Hematopoietic multipotent progenitor cell (in vitro differentiated cells): ENCODE results near the gene MED15. TPM values are rescaled to one million over a fixed set of nuclear protein-coding genes. Genes with fewer than 3 reads are reported as not detected.
"Not testable (repeated sequence)": the region's sequence is repeated elsewhere in the genome, so short reads cannot be mapped to it uniquely, and the experiment has no call there.

Experiments
- DNase-seq, 3 donors: peaks; one replicate each; pipeline ENCODE4 v3.0.0-alpha.2; 2011 to 2015; ENCODE audit warnings: low read depth in 2 of 3, low spot score in 2 of 3
- total RNA-seq: library from RNA; depleted of rRNA; stranded (reverse); fragments of >200 nt; gene quantifications from one replicate; pipeline ENCODE4 v1.2.3, GENCODE V29; 2012

The MED15 gene
- total RNA-seq, 1 donor, result 97.8 TPM

DNA sequence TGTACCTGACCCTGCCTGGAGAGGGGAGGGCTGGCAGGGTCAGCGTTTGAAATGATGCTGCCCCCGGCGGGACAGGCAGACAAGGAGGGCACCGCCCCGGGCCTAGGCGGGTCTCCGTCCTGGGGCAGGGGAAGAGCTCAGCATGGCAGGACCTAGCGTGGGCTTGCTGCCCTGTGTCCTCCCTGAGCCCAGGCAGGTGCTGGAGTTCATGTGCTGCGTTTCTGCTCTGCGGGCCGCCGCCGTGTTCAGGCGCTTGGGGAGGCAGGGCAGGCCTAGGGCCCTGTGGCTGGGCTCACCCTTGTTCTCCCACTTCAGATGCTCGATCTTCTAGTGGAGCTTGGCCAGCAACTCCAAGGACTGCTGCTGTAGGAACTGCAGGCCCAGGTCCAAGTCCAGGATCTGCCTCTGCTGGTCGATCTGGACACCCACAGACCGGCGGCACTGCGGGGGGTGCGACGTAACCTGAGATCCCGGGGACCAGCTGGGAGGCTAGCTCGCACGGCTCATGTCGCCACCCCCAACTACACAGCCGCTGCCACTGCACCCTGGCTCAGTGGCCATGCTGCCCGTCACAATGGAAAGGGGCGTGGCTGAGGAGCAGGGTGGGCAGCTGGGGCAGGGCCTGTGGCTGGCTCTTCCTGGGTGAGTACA is 84.4 kb downstream of the MED15 start:
- DNase-seq, result no peak

- not testable (repeated sequence) for DNase-seq
Measured at GRCh38 chr22:20594038-20594437, 86.6 kb downstream of the MED15 start.

GRCh38 chr22:20594486-20594885 is 87.1 kb downstream of the MED15 start:
- DNase-seq, result not testable (repeated sequence)

DNA sequence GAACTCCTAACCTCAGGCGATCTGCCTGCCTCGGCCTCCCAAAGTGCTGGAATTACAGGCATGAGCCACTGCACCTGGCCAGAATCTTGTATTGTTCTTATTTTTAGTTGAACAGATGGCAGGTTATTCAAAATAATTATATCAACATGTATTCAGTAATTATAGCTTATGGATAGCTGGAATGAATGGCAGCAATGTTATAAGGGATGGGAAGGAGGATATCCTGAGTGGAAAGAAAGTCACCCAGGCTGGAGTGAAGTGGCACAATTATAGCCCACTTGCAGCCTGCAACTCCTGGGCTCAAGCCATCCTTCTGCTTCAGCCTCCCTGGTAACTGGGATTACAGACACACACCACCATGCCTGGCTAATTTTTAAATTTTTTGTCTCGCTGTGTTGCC is 88.1 kb downstream of the MED15 start:
- DNase-seq, result no peak

GRCh38 chr22:20599117-20599516 is 91.7 kb downstream of the MED15 start:
- no peak for DNase-seq

GRCh38 chr22:20600137-20600673 is 92.8 kb downstream of the MED15 start:
- DNase-seq, result no peak

- DNase-seq, result no peak
Measured at GRCh38 chr22:20601308-20601707, 93.9 kb downstream of the MED15 start.

DNA sequence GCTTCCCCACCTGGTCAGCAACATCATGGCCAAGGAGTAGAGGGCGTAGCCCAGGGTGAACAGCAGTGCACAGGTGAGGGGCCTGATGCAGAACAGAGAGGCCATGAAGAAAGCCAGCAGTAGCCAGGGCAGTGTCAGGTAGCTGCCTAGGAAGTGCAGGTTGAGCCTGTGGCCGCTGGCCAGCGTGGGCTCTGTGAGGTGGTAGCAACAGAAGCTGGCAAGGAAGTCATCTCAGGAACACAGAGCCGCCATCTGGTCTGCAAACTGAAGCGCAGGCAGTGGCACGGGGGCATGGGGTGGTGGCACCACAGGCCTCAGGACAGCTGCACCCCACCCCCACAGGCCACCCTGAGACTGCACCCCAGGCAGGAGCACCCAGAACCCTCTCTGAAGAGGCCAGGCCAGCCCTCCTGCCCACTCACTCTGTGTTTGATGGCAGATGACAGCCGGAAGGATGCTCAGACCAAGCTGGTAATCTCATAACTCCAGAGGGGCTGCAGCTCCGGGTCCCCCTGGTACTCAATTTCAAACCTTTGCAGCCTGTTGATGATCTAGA is 95.3 kb downstream of the MED15 start:
- peak in 1 of 3 donors; percentile 40 for DNase-seq

DNA sequence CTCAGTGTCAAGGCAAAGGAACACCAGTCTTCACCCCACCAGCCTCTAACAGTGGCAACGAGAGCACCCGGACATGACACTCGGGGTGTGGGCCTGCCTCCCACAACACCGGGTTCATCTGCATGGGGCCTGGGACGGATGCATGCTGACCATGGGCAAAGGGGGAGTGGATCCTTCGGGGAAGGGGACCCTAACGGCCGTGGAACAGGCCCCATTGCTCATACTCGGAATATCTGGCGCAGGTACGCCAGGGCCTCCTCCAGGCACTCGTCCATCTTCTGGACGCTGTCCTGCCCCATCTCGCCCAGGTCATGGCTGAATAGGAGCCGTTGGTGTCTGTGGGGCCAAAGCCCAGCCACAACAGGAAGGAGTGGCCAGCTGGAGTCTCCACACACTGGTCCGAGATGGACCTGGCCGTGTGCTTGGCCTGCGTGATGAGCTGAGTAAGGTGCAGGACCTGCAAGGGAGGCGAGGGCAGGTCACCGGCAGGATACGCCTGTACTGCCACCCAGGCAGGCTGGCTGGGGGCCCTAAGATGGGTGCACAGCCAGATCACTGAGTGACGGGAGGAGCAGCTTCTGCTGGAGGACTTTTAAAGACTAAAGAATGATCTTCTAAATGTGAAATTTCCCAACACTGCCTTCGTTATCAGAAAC is 96.8 kb downstream of the MED15 start:
- no peak for DNase-seq

DNA sequence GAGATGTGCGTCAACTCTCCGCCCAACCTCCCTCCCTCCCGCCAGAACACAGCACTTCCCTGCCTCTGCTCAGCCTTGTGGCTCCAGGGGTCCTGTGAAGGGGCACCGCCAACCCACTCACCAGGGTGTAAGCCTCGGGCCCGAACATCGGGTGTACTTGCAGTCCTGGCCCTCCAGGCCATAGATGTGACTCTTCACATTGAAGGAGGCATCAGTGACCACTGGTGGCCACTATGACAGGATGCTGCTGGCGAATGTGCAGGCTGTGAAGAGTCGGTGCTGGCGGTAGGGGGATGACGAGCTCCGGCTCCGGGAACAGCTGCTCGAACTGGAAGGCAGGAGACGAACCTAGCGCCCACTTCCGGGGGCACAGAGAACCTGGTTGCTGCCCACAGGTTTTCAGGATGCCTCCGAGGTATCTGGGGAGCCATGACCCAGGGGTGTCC is 97.4 kb downstream of the MED15 start:
- DNase-seq, result no peak

- DNase-seq, result no peak
Measured at GRCh38 chr22:20605328-20605727, 97.9 kb downstream of the MED15 start.

DNA sequence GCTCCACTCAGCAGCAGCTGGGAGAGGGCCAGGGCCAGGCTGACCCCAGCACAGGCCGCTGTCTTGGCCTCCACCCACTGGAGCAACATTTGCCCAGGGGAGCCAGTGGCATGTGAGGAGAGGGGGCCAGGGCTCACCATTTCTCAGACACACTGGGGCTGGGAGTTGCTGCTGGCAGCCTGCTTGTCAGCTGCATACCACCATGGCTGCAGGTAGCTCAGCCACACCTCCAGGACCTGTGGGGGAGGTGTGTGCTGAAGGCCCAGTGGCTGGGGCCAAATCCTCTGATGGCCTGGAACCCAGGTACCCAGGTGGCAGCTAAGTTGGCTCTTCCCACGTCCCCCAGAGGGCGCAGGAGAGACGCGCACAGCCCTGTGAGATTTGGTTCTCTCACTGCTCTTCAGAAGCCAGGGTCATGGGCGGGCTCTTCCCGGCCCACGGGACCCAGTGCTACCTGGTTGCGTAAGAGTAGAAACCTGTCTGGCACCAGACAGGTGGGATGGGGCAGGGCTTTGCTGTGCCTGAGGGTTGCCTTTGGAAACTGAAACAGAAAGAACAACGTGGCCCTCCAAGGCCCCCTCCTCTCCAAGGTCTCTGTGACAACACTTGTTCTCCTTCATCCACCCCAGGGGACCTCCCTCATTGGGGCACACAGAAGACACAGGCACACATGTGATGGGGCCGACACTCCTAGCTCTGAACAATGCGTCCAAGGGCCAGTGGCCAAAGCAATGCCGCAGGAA is 98.8 kb downstream of the MED15 start:
- peak; percentile 45 to 85 (median 71) for DNase-seq

DNA sequence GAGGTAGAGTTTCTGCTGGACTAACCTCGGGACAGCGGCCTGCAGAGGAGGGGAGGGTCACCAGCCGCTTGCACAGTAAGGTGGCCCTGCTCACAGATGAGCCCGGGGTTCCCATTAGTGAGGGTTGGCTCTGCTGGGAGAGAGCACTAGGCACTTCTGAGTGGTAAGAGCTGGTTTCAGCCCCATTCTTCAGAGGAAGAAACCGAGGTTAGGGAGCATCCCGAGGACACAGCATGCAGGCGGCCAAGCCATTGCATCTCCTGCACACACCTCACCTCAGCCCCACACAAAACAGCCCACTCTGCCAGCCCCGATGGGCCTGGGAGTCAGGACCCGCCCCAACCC is 99.3 kb downstream of the MED15 start:
- no peak for DNase-seq

DNA sequence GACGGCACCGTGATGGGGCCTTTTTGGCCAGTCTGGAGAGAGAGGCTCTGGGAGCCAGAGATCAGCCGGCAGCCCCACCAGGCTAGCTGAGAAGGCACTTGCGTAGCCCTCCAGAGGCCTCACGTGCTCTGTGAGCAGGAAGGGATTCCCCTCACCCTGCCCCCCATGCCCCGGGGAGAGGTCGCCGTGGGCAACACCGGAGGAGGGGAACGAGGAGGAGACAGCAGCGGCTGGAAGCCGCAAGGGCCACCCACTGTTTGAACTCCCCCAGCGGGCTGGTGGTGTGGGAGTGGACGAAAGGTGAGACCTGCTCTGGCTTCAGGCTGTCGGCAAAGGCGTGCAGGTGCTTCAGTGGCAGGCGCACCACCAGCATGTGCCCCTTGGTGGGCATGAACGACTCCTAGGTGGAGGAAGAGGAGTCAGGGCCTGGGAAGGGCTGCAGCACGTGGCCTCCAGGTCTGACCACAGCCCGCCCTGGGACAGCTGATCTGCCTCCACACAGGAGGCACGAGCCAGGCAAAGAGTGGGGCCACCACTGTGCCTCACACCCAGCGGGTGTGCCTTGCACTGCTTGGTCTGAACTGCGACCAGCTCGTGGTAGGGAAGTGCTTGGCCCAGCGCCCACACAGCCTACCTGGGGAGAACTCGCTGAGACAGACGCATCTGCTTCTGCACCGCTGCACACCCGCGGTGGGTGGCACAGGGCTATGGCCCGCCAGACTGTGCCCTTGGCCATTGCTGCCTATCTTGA is 99.9 kb downstream of the MED15 start:
- DNase-seq, result no peak

DNA sequence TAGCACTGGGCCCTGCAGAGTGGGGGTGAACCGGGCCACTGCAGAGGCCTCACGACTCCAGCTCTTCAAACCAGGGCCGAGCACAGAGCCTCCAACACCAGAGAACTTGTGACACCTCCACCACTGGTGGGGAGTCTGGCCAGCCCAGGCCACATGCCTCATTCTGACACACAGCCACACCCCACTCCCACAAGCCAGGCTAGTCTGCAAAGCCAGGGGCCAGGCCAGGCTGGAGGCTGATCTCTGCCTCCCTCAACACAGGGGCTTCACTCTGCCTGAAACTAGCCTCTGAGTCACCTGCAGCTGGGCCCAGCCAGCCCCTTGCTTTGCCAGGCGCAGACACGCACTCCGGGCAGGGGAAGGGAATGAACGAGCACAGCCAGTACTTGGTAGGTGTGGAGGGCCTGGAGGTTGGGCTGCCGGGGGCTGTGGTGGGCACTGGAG is 102.9 kb downstream of the MED15 start:
- DNase-seq, result no peak

- DNase-seq, result no peak
Measured at GRCh38 chr22:20610757-20611156, 103.3 kb downstream of the MED15 start.

DNA sequence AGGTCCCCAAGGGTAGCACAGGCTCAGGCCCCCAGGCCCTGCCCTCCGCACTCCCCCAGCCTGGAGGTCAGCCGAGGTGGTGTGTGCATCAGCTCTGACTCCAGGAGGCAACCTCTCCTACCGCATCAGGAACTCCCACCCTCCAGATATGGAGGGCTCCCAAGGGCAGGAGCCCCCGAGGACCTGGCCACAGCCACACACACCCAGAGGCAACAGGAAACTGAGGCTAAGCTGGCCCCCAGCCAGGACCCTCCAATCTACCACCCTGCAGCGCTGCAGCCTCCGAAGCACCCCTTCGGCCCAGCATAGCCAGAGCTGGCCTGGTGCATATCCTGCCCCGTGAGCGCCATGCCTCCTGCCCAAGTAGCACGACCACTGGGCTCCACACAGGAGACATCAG is 104.0 kb downstream of the MED15 start:
- DNase-seq, result no peak

DNA sequence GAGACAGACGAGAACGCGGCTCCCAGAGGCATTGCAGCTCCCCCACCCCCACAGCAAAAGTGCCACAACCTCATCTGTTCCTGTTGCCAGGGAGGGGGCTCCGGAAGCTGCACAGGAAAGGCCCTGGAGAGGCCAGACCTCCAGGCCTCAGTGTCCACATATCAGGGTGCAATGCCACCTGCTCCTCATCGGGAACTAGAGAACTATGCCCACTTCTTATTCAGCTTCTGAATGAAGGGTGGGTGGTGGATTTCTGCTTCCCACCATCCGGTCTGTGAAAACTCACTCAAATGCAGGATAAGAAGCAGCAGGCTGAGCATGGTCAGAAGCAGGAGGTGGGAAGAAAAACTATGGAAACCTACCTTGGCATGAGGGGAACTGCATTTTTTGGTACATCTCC is 105.9 kb downstream of the MED15 start:
- no peak for DNase-seq

DNA sequence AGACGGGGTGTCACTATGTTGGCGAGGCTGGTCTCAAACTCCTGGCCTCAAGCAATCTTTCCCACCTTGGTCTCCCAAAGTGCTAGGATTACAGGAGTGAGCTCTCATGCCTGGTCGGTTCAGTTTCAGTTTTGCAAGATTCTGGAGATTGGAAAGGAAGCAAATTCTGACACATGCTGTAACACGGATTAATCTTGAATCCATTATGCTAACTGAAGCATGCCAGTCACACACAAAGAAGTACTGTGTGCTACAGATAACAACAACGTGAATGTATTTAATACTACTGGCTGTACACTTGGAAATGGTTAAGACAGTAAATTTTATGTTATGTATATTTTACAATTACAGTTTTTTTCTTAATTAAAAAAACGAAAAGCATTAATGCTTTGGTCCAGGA is 107.6 kb downstream of the MED15 start:
- no peak for DNase-seq
